H9 (cell line): Measurements from ENCODE around the gene KIAA2012. TPM values are rescaled to one million over a fixed set of nuclear protein-coding genes. Genes with fewer than 3 reads are reported as not detected.

Experiments
- DNase-seq: peaks from one replicate; pipeline ENCODE4 v3.0.0-alpha.2; 2017
- H2AFZ ChIP-seq: one replicate; pipeline ENCODE4 v1.6.1; 2013; ENCODE audit warnings: mild to moderate bottlenecking, low read length, control low read depth, moderate library complexity
- H2AK5ac ChIP-seq: 2 replicates; pipeline ENCODE4 v1.6.1; 2013; ENCODE audit warnings: low read length, control low read depth, mixed read lengths; ENCODE audit not compliant: insufficient read length
- H2BK120ac ChIP-seq: one replicate; pipeline ENCODE4 v1.6.1; 2013; ENCODE audit warnings: low read depth, mild to moderate bottlenecking, low read length, control low read depth, inconsistent platforms; ENCODE audit not compliant: poor library complexity, severe bottlenecking
- H2BK12ac ChIP-seq: 2 replicates; pipeline ENCODE4 v1.6.1; 2013; ENCODE audit warnings: low read length, control low read depth, mixed read lengths, low read depth; ENCODE audit not compliant: insufficient read length
- H2BK15ac ChIP-seq: 2 replicates; pipeline ENCODE4 v1.6.1; 2013; ENCODE audit warnings: low read depth, low read length, control low read depth
- H2BK20ac ChIP-seq: one replicate; pipeline ENCODE4 v1.6.1; 2013; ENCODE audit warnings: low read depth, mild to moderate bottlenecking, low read length, control low read depth, inconsistent platforms; ENCODE audit not compliant: poor library complexity, severe bottlenecking
- H2BK5ac ChIP-seq: 2 replicates; pipeline ENCODE4 v1.6.1; 2013; ENCODE audit warnings: low read length, control low read depth, mixed read lengths; ENCODE audit not compliant: insufficient read length
- H3K14ac ChIP-seq: 2 replicates; pipeline ENCODE4 v1.6.1; 2013; ENCODE audit warnings: low read length, control low read depth; ENCODE audit not compliant: insufficient read depth
- H3K18ac ChIP-seq: 2 replicates; pipeline ENCODE4 v1.6.1; 2013; ENCODE audit warnings: low read depth, mild to moderate bottlenecking, mixed read lengths, low read length, control low read depth; ENCODE audit not compliant: insufficient read length
- H3K23ac ChIP-seq: 2 replicates; pipeline ENCODE4 v1.6.1; 2013; ENCODE audit warnings: low read length, control low read depth, mixed read lengths, low read depth; ENCODE audit not compliant: insufficient read length
- H3K23me2 ChIP-seq: 2 replicates; pipeline ENCODE4 v1.6.1; 2013; ENCODE audit warnings: low read depth, mild to moderate bottlenecking, mixed read lengths, low read length, control low read depth; ENCODE audit not compliant: insufficient read length, poor library complexity, severe bottlenecking
- H3K27ac ChIP-seq: 2 replicates; pipeline ENCODE4 v1.5.1; 2013; ENCODE audit warnings: low read length, control low read depth, mixed read lengths, low read depth; ENCODE audit not compliant: insufficient read length
- H3K27me3 ChIP-seq: 2 replicates; pipeline ENCODE4 v1.6.1; 2013; ENCODE audit warnings: low read length, control low read depth, inconsistent platforms; ENCODE audit not compliant: insufficient read depth
- H3K4ac ChIP-seq: 2 replicates; pipeline ENCODE4 v1.6.1; 2013; ENCODE audit warnings: low read depth, mild to moderate bottlenecking, control low read depth, inconsistent platforms, low read length, moderate library complexity
- H3K4me1 ChIP-seq: 2 replicates; pipeline ENCODE4 v1.6.1; 2013; ENCODE audit warnings: low read length, control low read depth, inconsistent platforms; ENCODE audit not compliant: insufficient read depth
- H3K4me2 ChIP-seq: 2 replicates; pipeline ENCODE4 v1.6.1; 2013; ENCODE audit warnings: low read length, control low read depth, mixed read lengths; ENCODE audit not compliant: insufficient read length, insufficient read depth
- H3K56ac ChIP-seq: 2 replicates; pipeline ENCODE4 v1.6.1; 2013; ENCODE audit warnings: low read depth, mild to moderate bottlenecking, mixed read lengths, low read length, control low read depth; ENCODE audit not compliant: insufficient read length
- H3K79me1 ChIP-seq: 2 replicates; pipeline ENCODE4 v1.6.1; 2013; ENCODE audit warnings: low read depth, mild to moderate bottlenecking, moderate library complexity, low read length, control low read depth, inconsistent platforms; ENCODE audit not compliant: insufficient read depth, poor library complexity, severe bottlenecking
- H3K79me2 ChIP-seq: 2 replicates; pipeline ENCODE4 v1.6.1; 2013; ENCODE audit warnings: low read length, control low read depth, inconsistent platforms; ENCODE audit not compliant: insufficient read depth
- H3K9ac ChIP-seq: 2 replicates; pipeline ENCODE4 v1.6.1; 2013; ENCODE audit warnings: low read length, control low read depth, mixed read lengths; ENCODE audit not compliant: insufficient read length; ENCODE audit errors: extremely low read depth
- H3K9me3 ChIP-seq: one replicate; pipeline ENCODE4 v1.6.1; 2013; ENCODE audit warnings: low read depth, low read length, inconsistent platforms; ENCODE audit not compliant: control insufficient read depth
- H3T11ph ChIP-seq: one replicate; pipeline ENCODE4 v1.6.1; 2013; ENCODE audit warnings: mild to moderate bottlenecking, low read length, control low read depth, inconsistent platforms
- H4K20me1 ChIP-seq: one replicate; pipeline ENCODE4 v1.6.1; 2013; ENCODE audit not compliant: control insufficient read depth, insufficient read length, insufficient read depth
- H4K5ac ChIP-seq: 2 replicates; pipeline ENCODE4 v1.6.1; 2013; ENCODE audit warnings: low read depth, mild to moderate bottlenecking, mixed read lengths, low read length, control low read depth; ENCODE audit not compliant: insufficient read length
- H4K8ac ChIP-seq: replicated peaks from 2 replicates; pipeline ENCODE4 v1.6.1; 2013; ENCODE audit warnings: low read length, control low read depth, mixed read lengths, low read depth; ENCODE audit not compliant: insufficient read length
- H4K91ac ChIP-seq: 2 replicates; pipeline ENCODE4 v1.6.1; 2013; ENCODE audit warnings: low read depth, mild to moderate bottlenecking, moderate library complexity, mixed read lengths, low read length, control low read depth; ENCODE audit not compliant: insufficient read length
- H3K27ac Mint-ChIP-seq, 3 experiments: 2 replicates in 2 of 3; 3 replicates in 1 of 3; pipeline ENCODE4 v1.8.0; 2020 to 2021; ENCODE audit warnings: mixed read lengths in 3 of 3, mild to moderate bottlenecking in 1 of 3, moderate library complexity in 1 of 3
- H3K27me3 Mint-ChIP-seq: 2 replicates; pipeline ENCODE4 v1.8.0; 2021; ENCODE audit warnings: low read depth, mild to moderate bottlenecking, moderate library complexity, mixed read lengths
- H3K36me3 Mint-ChIP-seq, 3 experiments: 2 replicates in 2 of 3; 3 replicates in 1 of 3; pipeline ENCODE4 v1.8.0; 2020 to 2021; ENCODE audit warnings: low read depth in 3 of 3, mixed read lengths in 3 of 3; ENCODE audit not compliant: insufficient read depth in 1 of 3
- H3K4me1 Mint-ChIP-seq, 2 experiments: 2 replicates each; pipeline ENCODE4 v1.8.0; 2020; ENCODE audit warnings: mixed read lengths in 2 of 2
- H3K4me3 Mint-ChIP-seq, 2 experiments: 2 replicates in 1 of 2; 3 replicates in 1 of 2; pipeline ENCODE4 v1.8.0; 2020 to 2021; ENCODE audit warnings: mild to moderate bottlenecking in 2 of 2, mixed read lengths in 2 of 2, moderate library complexity in 1 of 2
- H3K9me3 Mint-ChIP-seq, 2 experiments: 2 replicates in 1 of 2; 3 replicates in 1 of 2; pipeline ENCODE4 v1.8.0; 2020; ENCODE audit warnings: mild to moderate bottlenecking in 2 of 2, mixed read lengths in 2 of 2, moderate library complexity in 1 of 2
- CTCF ChIP-seq: fragments of 200-600 bp; sonication (generic); conservative IDR thresholded peaks from 3 replicates; pipeline ENCODE4 v1.8.0; 2021; ENCODE audit warnings: antibody characterized with exemption, mild to moderate bottlenecking
- WGBS: extraction: QIAGEN DNeasy Blood & Tissue Kit; methylation state at CpG from one replicate; pipeline ENCODE4 v1.1.7; 2013; ENCODE audit warnings: missing lambda C conversion rate, low lambda C conversion rate, mixed read lengths; ENCODE audit not compliant: insufficient read length; ENCODE audit errors: extremely low coverage; 5-methylcytosine and 5-hydroxymethylcytosine counted together
- total RNA-seq: library from RNA; stranded (reverse); gene quantifications from 2 replicates; pipeline ENCODE4 v1.2.1, GENCODE V29; 2021

KIAA2012 gene
- total RNA-seq, 1 experiment from 2014 or later = not detected

- Histone ChIP-seq H3K27ac (no peak overlapping the region), H2BK20ac (no peak overlapping the region), H3K4ac (no peak overlapping the region), H3K9me3 (no peaks in the 10 kb centered on the region), H2BK12ac (no peak overlapping the region), H2AFZ (no peak overlapping the region), H2BK5ac (no peak overlapping the region), H2AK5ac (no peak overlapping the region), H3K56ac (no peak overlapping the region), H3K27me3 (no peaks in the 10 kb centered on the region; the same call in 1 of the 2 replicates), H4K8ac (no peak overlapping the region), H3K79me2 (no peaks in the 10 kb centered on the region), H3T11ph (no peak overlapping the region), H4K5ac (no peak overlapping the region), H4K91ac (no peak overlapping the region), H3K79me1 (no peaks in the 10 kb centered on the region), H3K9ac (no peak overlapping the region), H2BK120ac (no peak overlapping the region), H4K20me1 (no peaks in the 10 kb centered on the region), H3K23ac (no peak overlapping the region), H3K23me2 (no peaks in the 10 kb centered on the region), H3K18ac (no peak overlapping the region), H3K4me1 (no peaks in the 10 kb centered on the region; the same call in none of the 2 replicates), H3K14ac (no peak overlapping the region), H2BK15ac (no peak overlapping the region), H3K4me2 (no peak overlapping the region)
- Mint-ChIP-seq H3K27ac (no peak overlapping the region), H3K27me3 (no peaks in the 10 kb centered on the region), H3K9me3 (no peaks in the 10 kb centered on the region), H3K4me3 (no peak overlapping the region), H3K4me1 (peaks cover 30 to 41% of the 10 kb centered on the region in 2 experiments), H3K36me3 (no peaks in the 10 kb centered on the region)
- TF ChIP-seq CTCF = no peak
- no peak for DNase-seq
- WGBS = no CpG with 5 or more reads among the region's 6 CpGs
Observed at GRCh38 chr2:202113571-202114142, 40.6 kb downstream of the KIAA2012 start.
